Activated CD4-positive, alpha-beta T cell treated with anti-CD3 and anti-CD28 coated beads for 4 hours (primary cell): ENCODE measurements around the gene MAP4.

Experiments
- DNase-seq, 2 donors: peaks; one replicate each; pipeline ENCODE4 v3.0.0-alpha.2; 2020

MAP4 gene

DNA sequence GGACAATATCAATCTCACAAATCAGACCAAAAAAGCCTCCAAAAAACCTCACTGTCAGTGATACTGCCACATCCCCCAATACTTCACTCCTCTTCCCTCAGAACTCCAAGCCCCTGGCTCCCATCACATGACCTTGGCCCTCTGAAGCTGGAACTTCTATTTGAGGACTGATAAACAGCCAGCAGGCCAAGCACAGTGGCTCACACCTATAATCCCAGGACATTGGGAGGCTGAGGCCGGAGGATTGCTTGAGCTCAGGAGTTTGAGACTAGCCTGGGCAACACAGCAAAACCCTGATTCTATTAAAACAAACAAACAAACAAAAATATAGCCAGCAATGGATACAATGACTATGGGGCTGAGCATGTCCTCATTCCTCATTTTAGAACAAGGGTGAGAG is 55.2 kb downstream of the MAP4 start:
- DNase-seq: no peak

DNA sequence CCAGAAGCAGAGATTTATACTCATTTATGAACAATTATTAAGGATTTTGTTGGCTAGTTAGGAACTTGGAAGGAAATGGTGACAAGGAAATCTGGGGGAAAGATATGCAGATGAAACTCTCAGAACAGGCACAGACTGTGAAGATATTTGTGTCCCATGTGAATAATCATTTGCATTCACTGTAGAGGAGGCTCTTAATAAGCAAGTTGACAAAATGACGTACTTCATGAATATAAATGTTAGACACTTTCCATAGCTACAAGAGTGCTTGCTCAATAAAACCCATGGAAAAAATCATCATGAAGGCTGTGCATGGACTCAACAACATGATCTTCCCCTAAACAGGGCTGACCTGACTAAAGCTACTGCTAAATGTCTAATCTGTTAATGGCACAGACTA is 59.7 kb downstream of the MAP4 start:
- DNase-seq: no peak

DNA sequence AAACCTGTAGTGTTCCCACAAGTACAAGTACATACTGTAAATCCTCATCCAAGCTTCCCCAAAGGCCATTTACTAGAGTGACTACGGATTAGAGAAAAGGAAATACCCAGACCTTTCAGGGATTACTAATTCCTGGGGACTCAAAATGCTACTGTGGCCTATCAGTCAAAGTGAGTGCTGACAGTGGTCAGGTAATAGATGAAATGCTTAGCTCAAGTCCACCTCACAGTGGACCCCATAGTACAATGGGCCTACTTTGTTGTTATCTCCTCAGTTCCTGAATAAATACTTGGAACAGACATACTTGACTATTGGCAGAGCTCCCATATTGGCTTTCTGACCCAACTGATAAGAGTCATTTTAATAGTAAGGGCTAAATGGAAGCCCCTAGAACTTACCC is 61.6 kb downstream of the MAP4 start:
- no peak for DNase-seq

DNA sequence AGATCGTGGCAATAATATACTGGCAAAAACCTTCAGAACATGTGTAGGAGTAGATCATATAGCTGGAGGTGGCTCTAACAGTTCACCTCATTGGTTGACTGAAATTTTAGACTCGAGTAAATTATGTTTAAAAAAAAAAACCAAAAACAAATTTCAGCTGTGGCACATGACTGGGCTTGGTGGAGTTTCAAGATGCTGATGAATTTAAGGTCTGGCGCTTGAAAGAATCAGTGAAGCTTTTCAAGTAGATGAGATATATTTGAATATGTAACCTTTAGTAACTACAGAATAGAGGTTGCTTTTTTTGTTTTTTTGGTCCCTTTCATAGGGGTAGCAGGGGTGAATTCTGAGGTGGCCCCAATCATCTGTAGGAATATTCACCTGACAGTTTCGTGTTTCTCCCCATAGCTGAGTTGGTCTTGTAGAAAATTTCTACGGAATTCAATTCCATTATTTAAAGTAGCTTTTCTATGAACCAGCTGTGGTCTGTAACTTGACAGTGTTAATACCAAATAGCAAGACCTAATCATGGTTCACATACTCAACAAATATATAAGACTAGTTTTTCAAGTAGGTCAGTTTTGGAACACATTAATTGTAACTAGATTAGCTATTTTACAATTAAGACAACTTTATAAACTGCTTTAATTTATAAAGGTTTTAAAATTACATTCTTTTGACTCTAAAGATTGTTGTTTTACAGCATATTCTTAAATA is 65.6 kb downstream of the MAP4 start:
- no peak for DNase-seq

DNA sequence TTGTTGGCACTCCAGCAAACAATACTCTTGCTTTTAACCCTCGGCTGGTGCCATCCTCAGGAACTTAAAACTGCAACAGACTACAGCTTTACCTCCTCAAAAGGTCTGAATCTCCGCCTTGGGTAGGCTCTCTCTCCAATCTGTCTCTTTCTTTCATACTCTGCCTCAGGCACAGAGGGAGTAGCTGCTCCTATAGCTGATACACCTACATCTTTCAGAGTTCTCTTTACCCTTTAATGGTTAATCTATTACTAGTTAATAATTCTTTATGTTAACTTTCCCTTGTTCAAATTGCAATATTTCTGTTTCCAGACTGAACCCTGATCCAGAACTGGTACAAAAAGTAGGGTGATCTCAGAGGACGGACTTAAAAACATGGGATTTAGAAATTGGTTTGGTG is 66.2 kb downstream of the MAP4 start:
- DNase-seq: no peak

DNA sequence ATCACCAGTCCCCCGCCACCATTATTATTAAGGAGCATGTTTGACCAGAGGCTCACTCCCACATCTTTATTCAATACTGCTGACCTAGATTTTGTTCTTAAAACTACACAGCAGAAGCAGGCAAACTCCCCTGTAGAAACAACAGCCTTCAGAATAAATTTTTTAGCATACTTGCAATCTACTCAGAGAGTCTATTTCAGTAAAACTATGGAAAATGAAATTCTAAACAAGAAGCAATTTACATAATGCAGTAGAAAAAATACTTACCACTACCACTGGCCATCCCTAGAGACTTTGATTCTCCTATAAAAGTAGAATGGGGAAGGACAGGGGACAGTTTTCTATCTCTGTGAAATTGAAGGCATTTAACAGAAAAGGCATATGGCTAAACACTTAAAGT is 76.0 kb downstream of the MAP4 start:
- no peak for DNase-seq

DNA sequence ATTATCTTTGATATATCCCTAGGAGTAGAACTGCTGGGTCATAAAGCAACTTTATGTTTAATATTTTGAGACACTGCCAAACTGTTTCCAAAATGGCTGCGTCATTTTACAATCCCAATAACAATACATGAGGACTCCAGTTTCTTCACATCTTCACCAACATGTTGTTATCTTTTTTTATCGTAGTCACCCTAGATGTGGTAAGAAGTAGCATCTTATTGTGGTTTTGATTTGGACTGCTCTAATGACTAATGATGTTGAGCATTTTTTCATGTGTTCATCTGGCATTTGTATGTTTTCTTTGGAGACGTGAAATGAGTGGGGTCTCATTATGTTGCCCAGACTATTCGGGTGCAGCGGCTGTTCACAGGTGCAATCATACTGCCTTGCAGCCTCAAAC is 83.8 kb downstream of the MAP4 start:
- DNase-seq: no peak

DNA sequence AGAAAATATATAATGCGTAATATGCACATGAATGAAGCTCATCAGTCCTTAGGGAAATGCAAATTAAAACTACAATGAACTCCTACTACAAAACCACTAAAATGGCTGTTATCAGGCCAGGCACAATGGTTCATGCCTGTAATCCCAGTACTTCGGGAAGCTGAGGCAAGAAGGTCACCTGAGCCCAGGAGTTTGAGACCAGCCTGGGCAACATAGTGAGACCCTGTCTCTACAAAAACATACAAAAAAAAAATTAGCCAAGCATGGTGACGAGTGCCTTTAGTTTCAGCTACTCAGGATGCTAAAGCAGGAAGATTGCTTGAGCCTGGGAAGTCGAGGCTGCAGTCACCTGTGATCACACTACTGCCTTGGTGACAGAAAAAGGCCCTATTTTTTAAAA is 85.2 kb downstream of the MAP4 start:
- DNase-seq: no peak

DNA sequence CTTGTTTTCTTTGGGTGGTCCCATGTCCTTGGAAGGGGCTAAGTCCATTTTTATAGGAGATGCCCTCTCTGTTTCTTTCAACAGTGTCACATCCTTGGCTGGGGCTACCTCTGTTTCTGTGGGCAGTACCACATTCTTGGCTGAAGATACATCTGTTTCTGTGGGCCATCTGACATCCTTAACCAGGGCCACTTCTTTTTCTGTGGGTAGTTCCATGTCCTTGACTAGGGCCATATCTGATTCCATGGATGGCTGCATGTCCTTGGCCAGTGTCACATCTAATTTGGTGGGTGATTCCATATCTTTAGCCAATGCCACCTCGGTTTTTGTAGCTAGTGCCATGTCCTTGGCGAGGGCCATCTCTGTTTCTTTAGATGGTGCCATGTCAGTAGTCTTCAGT is 99.5 kb downstream of the MAP4 start:
- DNase-seq: no peak

DNA sequence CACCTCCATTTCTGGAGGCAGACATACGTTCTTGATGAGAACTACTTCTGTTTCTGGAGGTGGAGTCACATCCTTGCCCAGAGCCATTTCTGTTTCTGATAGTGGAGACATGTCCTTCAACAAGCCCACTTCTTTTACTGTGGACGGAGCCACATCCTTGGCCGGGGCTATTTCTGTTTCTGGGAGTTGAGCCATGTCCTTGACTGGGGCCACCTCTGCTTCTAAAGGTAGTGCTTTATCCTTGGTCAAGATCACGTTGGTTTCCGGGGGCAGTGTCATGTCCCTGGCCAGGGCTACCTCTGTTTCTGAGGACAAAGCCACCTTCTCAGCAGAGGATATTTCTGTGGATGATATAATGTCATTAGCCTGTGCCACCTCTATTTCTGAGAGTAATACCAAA is 100.0 kb downstream of the MAP4 start:
- DNase-seq: no peak

DNA sequence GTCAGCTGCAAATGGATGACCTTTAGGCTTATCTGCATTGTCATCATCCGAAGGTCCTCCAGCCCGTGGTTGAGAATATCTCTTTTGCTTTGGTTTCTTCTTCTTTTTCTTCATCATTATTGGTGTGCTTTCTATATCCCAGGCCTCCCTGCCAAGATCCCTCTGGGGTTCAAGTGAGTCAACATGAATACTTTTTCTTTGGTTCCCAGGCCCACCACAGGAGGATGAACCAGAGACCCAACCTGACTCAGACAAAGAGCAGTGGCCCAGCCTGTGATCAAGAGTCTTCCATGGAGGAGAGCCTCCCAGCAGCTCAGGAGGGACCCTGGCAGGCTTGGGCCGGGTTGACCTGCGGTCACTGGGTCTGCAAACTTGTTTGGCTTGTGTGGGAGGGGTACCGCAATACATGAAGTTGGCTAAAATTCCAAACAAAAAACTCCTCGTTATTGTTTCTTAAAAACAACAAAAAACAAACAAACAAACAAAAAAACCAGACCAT is 104.2 kb downstream of the MAP4 start:
- no peak for DNase-seq

DNA sequence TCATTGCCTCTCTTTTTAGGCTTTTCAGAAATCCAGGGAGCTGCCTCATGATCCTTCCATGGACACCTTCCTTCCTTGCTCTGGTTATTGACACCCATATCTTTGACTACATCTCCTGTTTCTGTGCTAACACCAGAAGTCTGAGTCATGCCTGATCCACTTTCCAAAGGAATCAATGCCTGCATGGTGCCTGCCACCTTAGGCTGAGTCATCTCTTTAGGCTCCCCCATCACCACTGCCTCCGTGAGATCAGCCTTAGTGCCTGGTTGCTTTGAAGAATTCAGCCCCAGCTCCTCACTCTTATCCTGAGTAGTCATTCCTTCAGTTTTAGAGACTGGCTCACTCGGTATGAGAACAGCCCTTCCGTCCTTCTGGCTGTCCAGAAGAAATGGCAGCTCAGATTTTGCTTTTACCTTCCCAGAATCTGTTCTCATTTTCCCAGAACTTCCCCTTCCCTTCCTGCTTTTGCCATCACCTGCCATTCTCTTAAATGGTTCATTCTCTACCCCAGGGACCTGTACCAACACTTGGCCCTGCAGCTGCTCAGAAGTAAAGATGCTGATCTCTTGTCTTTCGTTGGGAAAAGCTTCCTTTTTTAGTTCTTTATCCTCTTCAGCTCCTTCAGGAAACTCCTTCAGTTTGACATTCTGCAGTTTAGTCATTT is 105.3 kb downstream of the MAP4 start:
- no peak for DNase-seq

DNA sequence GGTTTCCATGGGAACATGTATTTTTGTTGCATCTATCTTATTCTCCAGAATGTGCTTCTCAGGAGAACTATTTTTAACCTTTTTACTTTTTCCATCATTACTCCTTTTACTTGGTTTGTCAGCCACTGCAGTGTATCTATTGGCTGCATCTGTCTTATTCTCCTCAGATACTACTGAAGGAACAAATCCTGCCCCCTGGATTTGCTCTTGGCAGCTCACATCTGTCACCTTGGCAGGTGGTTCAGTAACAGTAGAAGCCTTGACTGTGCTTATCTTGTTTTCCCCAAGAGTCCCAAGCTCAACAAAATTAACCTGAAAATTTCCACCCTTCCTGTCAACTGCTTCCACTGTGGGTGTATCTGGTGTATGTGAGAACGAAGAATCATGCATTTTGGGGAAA is 106.0 kb downstream of the MAP4 start:
- no peak for DNase-seq

DNA sequence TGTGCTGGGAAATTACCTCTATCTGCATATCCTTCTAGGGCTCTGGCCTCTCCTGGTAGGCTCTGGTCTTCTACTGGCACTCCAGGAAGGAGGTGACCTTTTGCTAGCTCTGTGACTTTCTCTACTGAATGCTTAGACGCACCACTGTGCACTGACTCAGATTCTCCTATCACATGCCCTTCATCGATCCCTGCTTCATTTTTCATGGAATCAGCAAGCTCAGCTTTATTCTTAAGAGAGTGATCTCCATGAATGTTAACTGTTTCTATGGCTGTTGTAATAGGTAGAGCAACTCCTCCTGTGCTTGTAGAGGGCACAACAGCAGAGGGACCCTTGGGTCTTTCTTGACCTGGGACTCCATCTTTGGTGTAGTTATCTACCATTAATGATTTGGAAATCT is 106.6 kb downstream of the MAP4 start:
- DNase-seq: no peak

DNA sequence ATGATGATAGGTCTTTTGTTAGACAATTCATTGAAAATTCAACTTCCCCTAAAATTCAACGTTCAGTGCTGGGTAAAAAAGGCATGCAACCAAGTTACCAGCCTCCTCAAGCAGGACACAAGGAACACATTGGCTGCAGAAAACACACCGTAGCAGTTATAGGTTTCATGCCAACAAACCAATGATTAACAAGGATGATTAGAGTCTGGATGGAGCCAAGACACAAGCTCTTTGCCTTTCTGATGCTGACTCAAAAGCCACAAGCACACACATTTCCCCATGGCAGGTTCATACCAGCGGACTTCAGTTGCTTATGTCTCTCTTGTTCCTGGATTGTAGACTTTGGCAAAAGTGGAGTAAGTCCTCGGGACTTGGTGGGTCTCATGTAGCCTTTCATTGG is 107.5 kb downstream of the MAP4 start:
- DNase-seq: no peak

DNA sequence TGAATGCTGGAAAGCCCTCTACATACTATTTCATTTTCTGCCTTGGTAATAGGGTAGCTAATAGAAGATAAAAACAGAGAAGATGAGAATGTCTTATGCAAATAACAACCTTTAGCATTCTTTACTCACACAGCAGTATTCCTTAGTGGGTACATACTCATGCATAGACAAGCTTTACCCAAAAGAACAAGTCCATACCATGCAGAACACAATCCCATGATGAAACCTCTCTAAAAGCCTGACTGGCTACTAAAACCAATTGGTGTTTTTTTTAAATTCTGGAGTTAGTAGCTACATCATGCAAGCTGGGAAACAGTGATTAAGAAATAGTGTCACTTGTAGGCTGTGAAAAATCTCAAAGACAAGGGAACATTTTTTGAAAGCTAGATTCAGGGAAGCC is 108.4 kb downstream of the MAP4 start:
- no peak for DNase-seq

DNA sequence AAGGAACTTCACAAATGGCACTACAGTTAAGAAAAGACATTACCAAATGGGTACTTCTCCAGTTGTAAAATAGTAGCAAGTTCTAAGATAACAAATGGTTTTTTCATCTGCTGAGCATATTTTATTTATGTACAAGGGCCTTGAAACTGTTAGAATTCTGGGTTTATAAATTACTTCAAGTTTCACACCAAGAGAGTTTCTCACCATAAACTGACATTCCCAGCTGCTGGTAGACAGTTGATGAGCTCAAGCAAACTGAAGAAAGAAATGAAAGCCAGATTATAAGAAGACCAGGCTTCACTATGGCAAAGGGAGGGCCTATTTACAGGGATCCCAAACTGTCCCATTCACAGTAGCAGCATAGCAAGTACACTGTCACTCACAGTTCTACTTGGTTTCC is 113.5 kb downstream of the MAP4 start:
- no peak for DNase-seq

DNA sequence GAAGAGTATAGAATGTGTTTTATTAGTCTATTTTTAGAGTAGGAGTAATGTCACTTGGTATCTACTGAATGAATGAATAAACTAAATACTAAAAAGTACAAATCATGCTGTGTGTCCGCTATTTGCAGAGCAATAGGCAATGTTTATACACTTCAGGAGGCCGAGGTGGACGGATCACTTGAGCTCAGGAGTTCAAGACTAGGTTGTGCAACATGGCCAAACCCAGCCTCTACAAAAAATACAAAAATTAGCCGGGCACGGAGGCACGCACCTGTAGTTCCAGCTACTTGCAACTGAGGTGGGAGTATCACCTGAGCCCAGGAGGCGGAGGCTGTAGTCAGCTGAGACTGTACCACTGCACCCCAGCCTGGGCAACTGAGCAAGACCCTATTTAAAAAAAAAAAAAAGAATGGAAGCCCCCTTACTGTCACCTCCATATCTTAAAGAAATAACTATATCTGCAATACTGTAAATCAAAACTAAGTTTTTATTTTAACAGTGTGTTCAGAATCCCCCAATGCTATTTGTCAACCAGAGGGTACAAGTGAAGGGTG is 114.9 kb downstream of the MAP4 start:
- no peak for DNase-seq

DNA sequence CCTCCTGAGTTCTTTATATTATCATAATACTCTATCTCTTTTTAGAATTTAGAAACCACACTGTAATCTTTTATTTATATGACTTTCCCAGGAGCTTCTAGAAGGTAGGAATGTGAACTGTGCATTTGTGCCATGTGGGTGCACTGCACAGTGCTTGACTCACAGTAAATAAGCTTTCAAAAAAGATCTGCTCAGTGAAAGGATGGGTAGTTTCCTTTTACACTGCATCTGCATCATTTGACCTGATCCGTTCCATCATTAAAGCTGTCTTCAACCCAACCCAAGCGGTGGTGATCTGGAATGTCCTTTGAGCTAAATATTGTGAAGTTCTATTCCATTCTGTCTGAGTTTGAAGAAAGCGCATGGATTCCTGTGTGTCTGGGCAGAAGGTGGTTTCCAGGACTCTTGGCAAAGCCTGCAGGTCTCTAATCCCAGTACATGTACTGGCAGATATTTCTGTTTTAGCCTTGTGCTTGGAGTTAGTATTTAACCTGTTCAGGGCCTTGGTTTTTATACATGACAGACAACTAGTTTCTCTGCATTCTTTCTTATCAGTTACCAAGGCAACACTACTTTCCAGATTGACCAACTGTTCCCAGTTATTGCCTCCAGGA is 116.6 kb downstream of the MAP4 start:
- no peak for DNase-seq

DNA sequence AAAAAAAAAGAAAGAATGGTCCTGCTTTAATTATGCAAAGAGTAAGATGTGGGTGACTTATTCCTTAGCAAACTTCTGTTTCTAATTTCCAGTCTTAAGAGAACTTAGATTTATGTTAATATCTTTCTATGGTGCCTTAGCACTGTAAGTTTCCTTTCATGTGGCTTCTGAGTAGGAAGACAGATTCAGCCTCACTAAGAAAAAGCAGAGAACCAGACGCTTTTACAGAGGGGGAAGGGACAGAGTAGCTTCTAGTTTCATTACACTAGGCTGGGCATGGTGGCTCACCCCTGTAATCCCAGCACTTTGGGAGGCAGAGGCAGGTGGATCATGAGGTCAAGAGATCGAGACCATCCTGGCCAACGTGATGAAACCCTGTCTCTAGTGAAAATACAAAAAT is 118.3 kb downstream of the MAP4 start:
- no peak for DNase-seq

DNA sequence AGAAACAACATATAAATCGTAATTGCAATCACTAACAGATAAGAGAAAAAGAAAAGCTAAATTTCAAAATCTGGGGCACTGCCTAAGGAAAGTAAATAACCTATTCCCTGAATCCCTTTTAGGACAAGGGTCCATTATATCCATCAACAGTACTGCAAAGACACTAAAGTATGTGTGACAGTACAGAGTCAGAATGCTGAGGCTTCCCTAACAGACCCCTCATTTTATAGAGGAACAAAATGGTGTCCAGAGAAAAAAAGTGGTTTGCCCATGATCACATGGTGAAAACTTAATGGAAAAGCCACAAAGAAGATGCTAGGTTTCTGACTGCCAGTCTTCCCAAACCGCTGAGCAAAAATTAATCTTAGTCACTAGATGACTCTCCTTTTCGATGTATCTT is 119.5 kb downstream of the MAP4 start:
- DNase-seq: no peak

DNA sequence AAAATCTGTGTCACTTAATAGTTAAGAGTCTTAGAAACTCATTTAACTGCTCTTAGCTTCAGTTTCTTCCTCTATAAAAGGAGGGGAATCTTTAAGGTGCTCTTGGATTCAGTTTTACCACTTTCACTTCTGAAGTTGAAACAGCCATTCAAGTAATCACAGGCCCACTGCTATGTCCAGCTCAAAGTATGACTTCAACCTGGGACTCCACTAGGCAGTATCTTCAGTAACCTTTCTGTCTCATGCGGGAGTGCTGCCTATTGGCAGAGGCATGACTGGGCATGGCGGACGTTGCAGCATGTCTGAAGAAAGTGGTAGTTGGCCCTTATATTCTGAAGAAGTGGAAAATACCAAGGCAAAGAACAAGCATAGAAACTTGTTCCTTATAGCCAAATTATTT is 121.0 kb downstream of the MAP4 start:
- DNase-seq: no peak

DNA sequence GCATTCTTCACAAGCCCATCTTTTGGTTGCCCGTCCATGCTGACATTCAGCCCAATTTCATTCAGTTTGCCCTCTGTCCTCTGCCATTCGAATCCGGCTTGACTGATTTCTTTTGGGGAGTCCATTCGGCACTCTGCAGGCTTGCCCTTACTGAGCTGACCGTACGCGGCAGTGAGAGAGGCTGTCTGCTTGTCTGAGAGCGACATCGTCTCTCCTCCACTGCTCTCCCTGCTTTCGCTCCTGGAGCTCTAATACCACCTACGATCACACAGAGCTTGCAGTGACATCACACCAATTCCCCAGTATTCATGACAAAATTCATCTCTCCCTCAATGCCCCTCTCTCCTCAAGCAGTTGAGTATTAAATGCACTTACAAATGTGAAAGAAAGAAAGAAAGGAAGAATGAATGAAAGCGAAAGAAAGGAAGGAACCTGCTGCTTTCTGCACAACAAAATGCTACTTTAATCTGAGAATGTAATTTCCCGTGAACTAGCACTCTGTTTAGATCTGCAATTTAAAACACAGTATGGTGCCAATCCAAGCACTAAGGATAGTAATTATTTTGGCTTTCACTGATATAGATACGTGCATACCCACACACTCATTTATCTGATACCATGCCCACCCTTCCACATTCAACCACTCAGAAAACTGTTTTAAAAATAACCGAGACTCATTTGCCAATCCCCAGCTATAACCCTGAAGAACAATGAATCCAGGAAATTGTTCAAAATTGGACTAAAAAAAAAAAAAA is 123.8 kb downstream of the MAP4 start:
- no peak for DNase-seq
